Suprapubic skin (tissue), 4 donors: ENCODE data around the gene PARP15. TPM values are rescaled to one million over a fixed set of nuclear protein-coding genes. Genes with fewer than 3 reads are reported as not detected.

Source experiments
- DNase-seq, 2 donors: peaks; one replicate each; pipeline ENCODE4 v3.0.0-alpha.2; 2019; ENCODE audit warnings: low spot score in 2 of 2
- H3K27ac ChIP-seq: fragments of 200-600 bp; sonication (generic); one replicate; pipeline ENCODE4 v1.5.1; 2019
- H3K27me3 ChIP-seq: fragments of 200-600 bp; sonication (generic); one replicate; pipeline ENCODE4 v1.5.1; 2019
- H3K36me3 ChIP-seq: fragments of 200-600 bp; sonication (generic); one replicate; pipeline ENCODE4 v1.5.1; 2019
- H3K4me1 ChIP-seq: fragments of 200-600 bp; sonication (generic); one replicate; pipeline ENCODE4 v1.5.1; 2019
- H3K4me3 ChIP-seq: fragments of 200-600 bp; sonication (generic); one replicate; pipeline ENCODE4 v1.5.1; 2019; ENCODE audit warnings: mild to moderate bottlenecking
- H3K9me3 ChIP-seq: fragments of 200-600 bp; sonication (generic); one replicate; pipeline ENCODE4 v1.5.1; 2019
- CTCF ChIP-seq, 2 donors: fragments of 200-600 bp in 1 of 2; fragments of 450-650 bp in 1 of 2; sonication (generic) in 1 of 2; IDR thresholded peaks; one replicate each; pipeline ENCODE4 v1.5.1; 2016 to 2019; ENCODE audit warnings: antibody characterized with exemption in 2 of 2, mild to moderate bottlenecking in 1 of 2, moderate library complexity in 1 of 2
- EP300 ChIP-seq: sonication (generic); formaldehyde crosslinking; IDR thresholded peaks from one replicate; pipeline ENCODE4 v1.6.1; 2017; ENCODE audit warnings: antibody characterized with exemption
- POLR2A ChIP-seq, 2 donors: fragments of 450-650 bp; IDR thresholded peaks; one replicate each; pipeline ENCODE4 v1.6.1; 2017; ENCODE audit warnings: antibody characterized with exemption in 2 of 2, mild to moderate bottlenecking in 2 of 2, moderate library complexity in 2 of 2
- POLR2AphosphoS5 ChIP-seq, 3 donors: sonication (generic); formaldehyde crosslinking; IDR thresholded peaks; one replicate each; pipeline ENCODE4 v1.6.1; 2017; ENCODE audit warnings: antibody characterized with exemption in 3 of 3
- WGBS: methylation state at CpG from one replicate; pipeline ENCODE4 v1.1.5; 2018; 5-methylcytosine and 5-hydroxymethylcytosine counted together
- total RNA-seq, 4 donors: library from RNA; depleted of rRNA; stranded (reverse); fragments of >200 nt; gene quantifications; one replicate each; pipeline ENCODE4 v1.1.0, GENCODE V29; 2016

The PARP15 gene
- total RNA-seq, 4 donors from 2014 or later = 0.26 to 0.80 (median 0.51) TPM; not detected in 1

DNA sequence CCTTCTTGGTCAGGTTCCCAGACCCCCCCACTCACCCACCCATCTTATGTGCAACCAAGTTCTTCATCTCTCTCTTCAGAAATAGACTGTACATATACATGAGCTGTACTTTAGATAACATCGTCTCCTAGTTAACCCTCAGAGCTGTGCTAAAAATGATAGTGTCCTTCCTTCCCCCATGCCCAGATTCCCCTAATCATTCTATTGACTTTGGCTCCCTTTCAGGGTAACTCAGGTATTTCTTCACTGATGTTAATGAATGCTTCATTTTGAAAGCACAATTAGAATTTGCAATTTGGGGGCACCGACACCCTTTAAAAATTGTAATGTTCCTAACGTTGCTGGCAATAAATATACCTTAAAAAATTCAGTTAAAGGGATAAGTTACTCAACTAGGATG, 24.3 kb upstream of the PARP15 start:
- Histone ChIP-seq H3K4me1 (no peaks in the 10 kb centered on the region), H3K9me3 (no peaks in the 10 kb centered on the region), H3K27me3 (no peaks in the 10 kb centered on the region), H3K36me3 (peaks cover 79% of the 10 kb centered on the region), H3K4me3 (no peak overlapping the region), H3K27ac (no peak overlapping the region)
- WGBS = 68% methylated on average over 3 of the region's 3 CpGs
- no peak for TF ChIP-seq POLR2A (IDR thresholded peaks at IDR 0.05)
- TF ChIP-seq EP300 = no peak
- DNase-seq = no peak

DNA sequence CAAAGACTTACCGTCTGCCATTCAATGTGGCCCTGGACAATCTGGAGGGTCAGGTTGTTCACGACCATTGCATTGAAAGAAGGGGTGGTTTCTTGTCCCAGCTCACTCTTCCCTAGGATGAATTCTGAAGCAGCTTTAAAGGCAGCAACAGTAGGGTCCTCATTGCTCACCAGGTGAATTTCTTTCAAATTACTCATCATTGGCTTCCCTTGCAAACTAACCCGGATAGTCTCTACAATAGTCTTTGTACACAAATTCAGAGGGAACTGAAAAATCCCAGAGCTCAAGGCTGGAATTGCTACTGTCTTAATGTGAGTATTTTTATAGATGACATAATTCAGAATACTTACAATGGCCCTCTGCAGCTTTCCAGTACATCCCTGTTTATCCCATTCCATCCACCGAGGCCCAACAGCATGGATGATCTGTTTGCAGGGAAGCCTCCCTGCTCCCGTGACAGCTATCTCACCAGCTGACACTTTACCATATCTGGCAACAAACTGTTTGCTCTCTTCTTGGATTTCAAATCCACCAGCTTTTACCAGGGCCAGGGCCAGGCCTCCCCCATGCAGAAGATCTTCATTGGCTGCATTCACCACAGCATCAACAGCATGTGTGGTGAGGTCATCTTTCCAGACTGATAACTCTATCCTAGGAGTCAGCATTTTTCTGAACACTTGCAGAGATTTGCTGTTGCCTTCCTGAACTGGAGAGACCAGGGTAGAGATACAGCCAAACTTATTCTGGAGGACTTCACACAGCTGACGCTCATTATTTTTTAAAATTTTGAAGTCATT, 22.0 kb upstream of the PARP15 start:
- Histone ChIP-seq H3K4me3 (no peak overlapping the region), H3K27me3 (no peaks in the 10 kb centered on the region), H3K9me3 (no peaks in the 10 kb centered on the region), H3K36me3 (peaks cover 69% of the 10 kb centered on the region), H3K27ac (no peak overlapping the region), H3K4me1 (no peaks in the 10 kb centered on the region)
- 83% methylated on average over 6 of the region's 6 CpGs for whole genome bisulfite sequencing
- TF ChIP-seq EP300 (no peak), POLR2AphosphoS5 (IDR thresholded peaks at IDR 0.05) (no peak), POLR2A (IDR thresholded peaks at IDR 0.05) (no peak), CTCF (IDR thresholded peaks at IDR 0.05) (no peak)
- DNase-seq = no peak

DNA sequence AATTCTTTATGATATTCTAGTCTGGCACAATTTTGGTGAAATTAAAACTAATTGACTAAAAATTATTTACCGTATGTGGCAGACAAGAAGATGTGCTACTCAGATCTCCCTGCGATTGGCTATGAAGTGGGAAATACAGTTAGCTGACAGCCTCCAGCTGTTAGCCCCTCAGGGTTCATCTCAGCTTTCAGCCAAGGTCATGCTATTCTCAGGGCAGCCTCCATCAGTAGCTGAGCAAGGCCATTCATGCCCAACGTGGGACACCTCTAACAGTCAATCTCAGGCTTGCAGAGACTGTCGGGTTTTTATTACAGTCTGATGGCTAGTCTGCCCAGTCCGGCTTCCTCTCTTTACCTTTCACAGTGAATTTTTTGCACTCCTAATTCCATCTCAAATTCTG, 20.1 kb upstream of the PARP15 start:
- 95% methylated on average over 5 of the region's 5 CpGs for WGBS
- DNase-seq = no peak
- Histone ChIP-seq H3K36me3 (peaks cover 51% of the 10 kb centered on the region), H3K9me3 (no peaks in the 10 kb centered on the region), H3K27ac (no peak overlapping the region), H3K4me1 (peaks cover 6% of the 10 kb centered on the region), H3K4me3 (no peak overlapping the region), H3K27me3 (no peaks in the 10 kb centered on the region)
- TF ChIP-seq CTCF (IDR thresholded peaks at IDR 0.05) (no peak), POLR2A (IDR thresholded peaks at IDR 0.05) (no peak), POLR2AphosphoS5 (IDR thresholded peaks at IDR 0.05) (no peak), EP300 (no peak)

- 86% methylated on average over 5 of the region's 6 CpGs for WGBS
- DNase-seq = no peak
- Histone ChIP-seq H3K9me3 (no peaks in the 10 kb centered on the region), H3K36me3 (peaks cover 49% of the 10 kb centered on the region), H3K27ac (no peak overlapping the region), H3K27me3 (no peaks in the 10 kb centered on the region), H3K4me1 (peaks cover 19% of the 10 kb centered on the region), H3K4me3 (no peak overlapping the region)
- no peak for TF ChIP-seq CTCF (IDR thresholded peaks at IDR 0.05)
Observed at GRCh38 chr3:122558605-122559004, 18.8 kb upstream of the PARP15 start.

DNA sequence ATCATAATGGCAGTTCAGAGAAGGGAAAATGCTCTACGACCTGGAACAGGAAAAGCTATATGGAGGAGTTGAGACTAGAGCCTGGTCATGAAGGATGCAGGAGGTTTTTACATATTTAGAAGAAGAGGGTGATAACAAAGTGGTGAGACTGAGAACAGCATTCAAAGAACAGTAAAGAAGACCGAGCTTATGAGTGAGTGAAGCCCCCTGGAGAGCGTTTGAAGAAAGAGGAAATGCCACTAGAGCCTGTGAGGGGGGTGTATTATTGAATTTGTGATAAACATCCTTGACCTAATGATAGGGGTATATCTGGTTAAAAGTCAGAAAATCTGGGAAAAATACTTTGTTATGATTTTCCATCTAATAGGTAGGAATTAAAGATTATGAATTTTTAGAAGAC, 17.5 kb upstream of the PARP15 start:
- peaks cover 39% of the 10 kb centered on the region for H3K36me3 ChIP-seq

More for the DNA sequence above, 17.5 kb upstream of the PARP15 start:
- whole genome bisulfite sequencing = 88% methylated on average over 3 of the region's 3 CpGs
- no peaks in the 10 kb centered on the region for H3K9me3 ChIP-seq
- peaks cover 25% of the 10 kb centered on the region for H3K4me1 ChIP-seq
- no peak for DNase-seq
- H3K27me3 ChIP-seq = no peaks in the 10 kb centered on the region
- no peak for TF ChIP-seq CTCF (IDR thresholded peaks at IDR 0.05)
- TF ChIP-seq POLR2A (IDR thresholded peaks at IDR 0.05) = no peak
- TF ChIP-seq EP300 = no peak
- TF ChIP-seq POLR2AphosphoS5 (IDR thresholded peaks at IDR 0.05) = no peak
- no peak overlapping the region for H3K4me3 ChIP-seq
- H3K27ac ChIP-seq = no peak overlapping the region
